ENCODE data around the gene MAFF. TPM values are rescaled to one million over a fixed set of nuclear protein-coding genes. Genes with fewer than 3 reads are reported as not detected.
A peak's percentile ranks its signal among the peaks of the same experiment; 100 is the strongest.

Gene MAFF
- total RNA-seq, 1 experiment from 2014 or later = 5.8 TPM

- Histone ChIP-seq H3T11ph (ENCODE audit: low read length) (no peak overlapping the region), H2BK15ac (ENCODE audit: low read depth, low read length) (no peak overlapping the region), H3K4me1 (ENCODE audit: insufficient read depth, low read length) (peaks cover 4% of the 10 kb centered on the region; the same call in 1 of the 2 replicates), H3K79me1 (ENCODE audit: insufficient read depth, low read depth, low read length, poor library complexity, severe bottlenecking) (no peaks in the 10 kb centered on the region), H4K91ac (ENCODE audit: insufficient read length, low read depth, low read length) (no peak overlapping the region), H2AK5ac (ENCODE audit: insufficient read length, low read length) (no peak overlapping the region), H2AFZ (ENCODE audit: low read length) (no peak overlapping the region), H2BK120ac (ENCODE audit: low read depth, low read length, poor library complexity, severe bottlenecking) (no peak overlapping the region), H3K14ac (ENCODE audit: insufficient read depth, low read length) (no peak overlapping the region), H3K9me3 (ENCODE audit: control insufficient read depth, low read depth, low read length) (no peaks in the 10 kb centered on the region), H3K4ac (ENCODE audit: low read depth, low read length) (no peak overlapping the region), H2BK20ac (ENCODE audit: low read depth, low read length, poor library complexity, severe bottlenecking) (no peak overlapping the region), H3K23ac (ENCODE audit: insufficient read length, low read depth, low read length) (no peak overlapping the region), H3K27me3 (ENCODE audit: insufficient read depth, low read length) (no peaks in the 10 kb centered on the region), H3K56ac (ENCODE audit: insufficient read length, low read depth, low read length) (no peak overlapping the region), H4K5ac (ENCODE audit: insufficient read length, low read depth, low read length) (no peak overlapping the region), H3K9ac (ENCODE audit: extremely low read depth, insufficient read length, low read length) (no peak overlapping the region), H4K20me1 (ENCODE audit: control insufficient read depth, insufficient read depth, insufficient read length) (no peaks in the 10 kb centered on the region), H4K8ac (replicated peaks; ENCODE audit: insufficient read length, low read depth, low read length) (no peak overlapping the region), H2BK12ac (ENCODE audit: insufficient read length, low read depth, low read length) (no peak overlapping the region), H3K18ac (ENCODE audit: insufficient read length, low read depth, low read length) (peak overlapping the region; percentile 82), H3K4me2 (ENCODE audit: insufficient read depth, insufficient read length, low read length) (no peak overlapping the region), H3K79me2 (ENCODE audit: insufficient read depth, low read length) (no peaks in the 10 kb centered on the region), H2BK5ac (ENCODE audit: insufficient read length, low read length) (no peak overlapping the region), H3K23me2 (ENCODE audit: insufficient read length, low read depth, low read length, poor library complexity, severe bottlenecking) (no peaks in the 10 kb centered on the region), H3K27ac (ENCODE audit: insufficient read length, low read depth, low read length) (no peak overlapping the region)
- Mint-ChIP-seq H3K4me3 (no peak overlapping the region; a peak in 1 of 5 replicates), H3K27me3 (ENCODE audit: low read depth) (no peaks in the 10 kb centered on the region), H3K4me1 (peaks cover 24 to 38% of the 10 kb centered on the region in 2 experiments), H3K36me3 (ENCODE audit: insufficient read depth in 1 of 3, low read depth in 3 of 3) (peaks cover 6 to 32% (median 20%) of the 10 kb centered on the region in 3 experiments), H3K27ac (peak overlapping the region; percentile 91 to 96 (median 95); a peak in 5 of 7 replicates), H3K9me3 (peaks cover 0 to 2% of the 10 kb centered on the region in 2 experiments; a peak in 1 of 5 replicates)
- no CpG with 5 or more reads among the region's 10 CpGs for WGBS (ENCODE audit: extremely low coverage, insufficient read length, low lambda C conversion rate)
- TF ChIP-seq CTCF (conservative IDR thresholded peaks at IDR 0.05) = no peak
- no peak for DNase-seq
Measured at GRCh38 chr22:38219632-38220031, 17.8 kb downstream of the MAFF start.
